Measurements from ENCODE around the gene CALML4.
A peak's percentile ranks its signal among the peaks of the same experiment; 100 is the strongest.
"Not testable (repeated sequence)": the region's sequence is repeated elsewhere in the genome, so short reads cannot be mapped to it uniquely, and the experiment has no call there.

CALML4 gene

GRCh38 chr15:68204776-68205557 lies at the start of gene CALML4:
Gene CALML4, minus strand, starts transcription at chr15:68205332. Its CDS starts 85 bp downstream, at chr15:68205247.
- DNase-seq: no peak

DNA sequence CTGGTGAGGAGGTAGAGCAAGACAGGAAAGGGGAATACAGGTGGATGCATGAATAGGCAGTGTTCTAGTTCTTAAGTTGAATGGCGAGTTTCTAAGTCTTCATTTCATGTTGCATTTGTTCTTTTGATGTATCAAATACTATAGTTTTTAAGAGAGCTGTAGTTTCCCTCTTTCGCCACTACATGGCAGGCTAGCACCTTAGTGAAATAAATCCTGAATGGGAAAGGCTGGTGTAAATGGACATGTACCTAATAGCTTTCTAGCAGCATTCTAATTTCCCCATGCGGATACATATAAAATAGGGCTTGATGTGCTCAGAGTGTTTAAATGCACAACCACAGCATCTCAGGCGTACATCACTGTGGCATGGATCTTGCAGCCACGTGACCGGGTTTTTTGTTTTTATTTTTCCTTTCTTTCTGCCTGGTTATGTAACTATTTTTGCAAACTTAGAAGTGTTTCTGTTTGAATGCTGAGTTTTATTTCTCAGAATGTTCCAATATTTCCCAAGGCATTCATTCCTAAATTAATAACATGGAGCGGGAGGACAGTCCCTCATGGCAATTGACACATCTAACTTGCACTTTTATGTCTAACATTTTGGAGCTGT lies 47.9 kb upstream of the CALML4 start:
- peak; percentile 89 for DNase-seq

- no peak for DNase-seq
These were observed 44.1 kb upstream of the CALML4 start for GRCh38 chr15:68249058-68249713.

DNA sequence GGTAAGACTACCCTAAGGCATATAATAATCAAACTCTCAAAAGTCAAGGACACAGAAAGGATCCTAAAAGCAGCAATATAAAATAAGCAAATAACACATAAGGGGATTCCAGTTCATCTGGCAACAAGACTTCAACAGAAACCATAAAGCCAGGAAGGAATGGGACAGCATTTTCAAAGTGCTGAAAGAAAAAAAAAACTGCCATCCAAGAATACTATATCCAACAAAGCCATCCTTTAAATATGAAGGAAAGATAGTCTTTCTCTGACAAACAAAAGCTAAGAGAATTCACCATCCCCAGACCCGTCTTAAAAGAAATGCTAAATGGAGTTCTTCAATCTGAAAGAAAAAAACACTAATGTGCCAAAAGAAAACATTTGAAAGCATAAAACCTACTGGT lies 39.1 kb upstream of the CALML4 start:
- no peak for DNase-seq

- DNase-seq: no peak
These were observed 36.2 kb upstream of the CALML4 start for GRCh38 chr15:68241088-68241935.

GRCh38 chr15:68239025-68239424 lies 33.9 kb upstream of the CALML4 start:
- DNase-seq: no peak

DNA sequence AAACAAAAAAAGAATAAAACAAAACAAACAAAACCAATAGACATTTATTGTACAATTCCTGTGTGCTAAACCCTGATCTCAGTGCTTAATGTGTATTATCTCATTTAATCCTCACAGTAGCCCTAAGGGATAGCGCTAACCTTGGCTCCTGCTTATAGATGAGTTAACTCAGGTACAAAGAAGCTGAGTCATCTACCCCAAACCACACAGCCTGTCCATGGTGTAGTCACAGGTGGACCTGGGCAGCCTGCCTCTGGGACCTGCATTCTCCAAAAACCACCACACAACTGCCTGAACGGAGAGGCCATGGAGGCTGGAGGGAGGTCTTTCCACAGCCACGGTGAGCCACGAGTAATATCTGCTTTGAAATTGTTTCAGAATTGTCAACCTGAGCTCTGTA lies 29.9 kb upstream of the CALML4 start:
- DNase-seq: no peak

- not testable (repeated sequence) for DNase-seq
These were observed 29.4 kb upstream of the CALML4 start for GRCh38 chr15:68234520-68234919.

DNA sequence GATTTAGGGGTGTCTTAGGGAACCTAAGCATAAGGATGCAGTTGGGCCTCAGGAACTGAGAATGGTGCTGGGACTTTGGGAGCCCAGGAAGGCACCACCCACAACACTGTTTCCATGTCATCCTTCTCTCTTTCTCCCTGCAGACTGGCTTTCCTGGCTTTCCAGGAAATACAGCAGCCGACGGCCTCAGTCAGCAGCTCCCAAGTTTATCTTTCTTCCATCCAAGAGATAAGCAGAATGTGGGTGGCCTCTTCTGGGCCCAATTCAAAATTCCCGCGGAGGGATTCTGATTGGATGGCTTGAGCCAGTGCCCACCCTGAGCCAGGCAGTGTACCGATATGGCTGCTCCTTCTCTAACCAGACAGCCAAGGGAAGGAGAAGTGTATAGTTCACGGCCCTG lies 28.9 kb upstream of the CALML4 start:
- no peak for DNase-seq

DNA sequence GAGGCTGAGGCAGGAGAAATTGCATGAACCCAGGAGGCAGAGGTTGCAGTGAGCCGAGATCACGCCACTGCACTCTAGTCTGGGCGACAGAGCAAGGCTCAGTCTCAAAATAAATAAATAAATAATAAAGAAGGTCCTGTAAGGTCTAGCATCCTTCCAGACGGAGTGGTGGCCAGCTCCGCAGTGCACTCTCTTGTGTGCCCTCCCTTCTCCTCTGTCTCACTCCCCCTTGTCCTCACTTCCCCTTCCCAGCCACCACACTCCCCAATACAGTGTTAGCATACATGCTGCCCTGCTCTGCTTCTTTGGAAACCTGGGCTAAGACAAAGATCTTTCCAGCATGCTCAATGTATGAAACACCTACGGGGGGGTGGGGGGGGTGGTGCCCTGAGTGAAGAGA lies 27.8 kb upstream of the CALML4 start:
- DNase-seq: no peak

DNA sequence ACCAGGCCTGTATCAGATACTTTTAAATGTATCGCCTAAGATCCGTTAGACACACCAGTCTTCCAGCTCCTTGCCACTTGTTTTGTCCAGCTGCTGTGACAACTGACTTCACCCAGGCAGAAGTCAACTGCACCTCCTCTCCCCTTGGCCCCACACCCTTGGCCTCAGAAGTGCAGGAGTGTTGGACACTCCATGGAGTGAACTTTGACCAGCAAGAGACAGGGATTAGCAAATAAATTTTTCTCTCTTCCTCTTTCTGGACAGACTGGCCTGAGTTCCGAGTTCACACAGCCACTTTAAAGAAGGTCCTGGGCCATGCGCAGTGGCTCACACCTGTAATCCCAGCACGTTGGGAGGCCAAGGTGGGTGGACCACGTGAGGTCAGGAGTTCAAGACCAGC lies 27.3 kb upstream of the CALML4 start:
- DNase-seq: no peak

GRCh38 chr15:68231102-68231818 lies 26.1 kb upstream of the CALML4 start:
- no peak for DNase-seq

GRCh38 chr15:68230157-68231100 lies 25.3 kb upstream of the CALML4 start:
- DNase-seq: no peak

DNA sequence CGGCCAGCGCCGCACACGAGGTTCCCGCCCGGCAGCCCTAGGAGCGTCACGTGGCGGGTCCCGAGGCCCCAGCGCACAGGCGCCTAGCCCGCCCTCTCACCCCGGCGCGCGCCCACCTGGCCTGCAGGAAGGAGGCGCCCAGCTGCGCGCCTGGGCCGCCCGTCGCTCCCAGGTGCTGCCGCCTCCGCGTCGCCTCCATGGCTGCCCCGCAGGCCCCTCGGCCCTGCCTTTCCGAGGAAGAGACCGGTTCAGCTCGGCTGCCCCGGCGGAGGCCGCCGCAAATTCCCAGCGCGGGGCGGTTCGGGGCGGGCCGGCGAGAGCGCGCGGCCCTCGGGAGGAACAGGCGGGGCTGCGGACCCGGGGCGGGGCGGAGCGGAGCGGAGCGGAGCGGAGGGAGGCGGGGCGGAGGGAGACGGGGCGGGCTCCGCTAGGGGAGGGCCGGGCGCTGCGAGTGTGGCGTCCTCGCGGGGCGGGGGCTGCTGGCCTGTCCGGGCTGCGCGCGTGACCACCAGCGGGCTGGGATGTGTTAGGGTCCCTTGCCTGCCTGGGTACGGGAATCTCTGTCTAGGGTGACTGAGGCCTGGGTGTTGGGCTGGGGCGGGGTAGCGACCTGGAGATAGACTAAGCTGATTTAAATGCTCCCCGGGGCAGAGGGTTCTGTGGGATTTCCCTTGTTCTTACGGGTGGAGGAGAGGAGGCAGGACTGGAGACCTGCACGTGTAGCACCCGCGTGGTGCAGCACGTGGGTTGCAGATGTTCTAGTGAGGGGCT lies 24.4 kb upstream of the CALML4 start, which contains the start of gene CLN6:
Gene CLN6, minus strand, starts transcription at position 343 of the 771 bp plus-strand sequence. Its CDS starts 144 bp downstream, at position 199.
- peak; percentile 81 for DNase-seq

DNA sequence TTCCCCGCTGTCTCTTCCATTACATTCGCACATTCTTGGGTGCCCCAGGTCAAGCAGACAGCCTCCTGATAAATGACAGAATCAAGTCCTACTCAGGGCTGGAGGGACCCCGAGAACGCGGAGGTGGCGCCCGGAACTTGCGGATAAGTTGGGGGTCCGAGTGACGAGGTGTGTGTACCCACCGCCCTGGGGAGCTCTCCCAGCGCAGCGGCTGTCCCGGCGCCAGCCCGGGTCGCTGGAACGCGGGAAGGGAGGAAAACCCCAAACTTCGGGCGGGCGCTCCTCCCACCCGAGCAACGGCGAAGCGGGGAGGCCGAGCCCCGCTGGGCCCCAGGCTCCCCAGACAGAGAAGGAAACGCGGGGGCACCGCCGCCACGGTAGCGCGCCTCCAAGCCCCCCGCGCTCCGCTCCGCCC lies 23.8 kb upstream of the CALML4 start:
- DNase-seq: peak; percentile 43

- DNase-seq: peak; percentile 37
These were observed 23.2 kb upstream of the CALML4 start for GRCh38 chr15:68228143-68228970.

GRCh38 chr15:68227643-68228142 lies 22.6 kb upstream of the CALML4 start:
- DNase-seq: peak; percentile 62

DNA sequence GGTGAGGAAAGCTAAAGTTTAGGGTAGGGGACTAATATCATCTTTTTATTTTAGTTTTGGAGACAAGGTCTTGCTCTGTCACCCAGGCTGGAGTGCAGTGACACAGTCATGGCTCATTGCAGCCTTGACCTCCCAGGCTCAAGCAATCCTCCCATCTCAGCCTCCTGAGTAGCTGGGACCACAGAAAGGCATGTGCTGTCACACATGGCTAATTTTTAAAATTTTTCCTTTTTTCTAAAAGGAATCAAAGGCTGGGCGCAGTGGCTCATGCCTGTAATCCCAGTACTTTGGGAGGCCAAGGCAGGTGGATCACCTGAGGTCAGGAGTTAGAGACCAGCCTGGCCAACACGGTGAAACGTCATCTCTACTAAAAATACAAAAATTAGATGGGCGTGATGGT lies 20.3 kb upstream of the CALML4 start:
- not testable (repeated sequence) for DNase-seq

All from hematopoietic multipotent progenitor cell treated with erythropoietin and hydrocortisone succinate and interleukin-3 and kit ligand, for 8 days (in vitro differentiated cells).